Caco-2 (cell line): Measurements from ENCODE around the gene SOX18. TPM values are rescaled to one million over a fixed set of nuclear protein-coding genes. Genes with fewer than 3 reads are reported as not detected.

Experiments used
- BruUV-seq: library from RNA; stranded (reverse); fragments of 400-500 nt; replicated peaks from 2 replicates; lab custom pipeline; 2021; lab: Mats Ljungman, UMichigan
- CTCF ChIA-PET: fragments of 300-600 bp; sonication (Branson Sonifier 250); formaldehyde crosslinking; loops from one replicate; lab custom pipeline; 2022; ENCODE audit warnings: antibody characterized with exemption; lab: Charles Lee
- POLR2A ChIA-PET: fragments of 300-600 bp; sonication (Branson Sonifier 250); formaldehyde crosslinking; loops from one replicate; lab custom pipeline; 2022; ENCODE audit warnings: antibody characterized with exemption; lab: Charles Lee
- DNase-seq, 2 experiments: peaks; one replicate each; pipeline versions ENCODE4 v3.0.0 to v3.0.0-alpha.2; 2020 to 2022
- H3K27me3 ChIP-seq: replicated peaks from 2 replicates; pipeline ENCODE4 v1.6.0; 2011; ENCODE audit warnings: low read length; ENCODE audit not compliant: control insufficient read depth, insufficient read depth
- H3K36me3 ChIP-seq: 2 replicates; pipeline ENCODE4 v1.5.1; 2011; ENCODE audit warnings: low read length; ENCODE audit not compliant: control insufficient read depth, insufficient read depth
- H3K4me1 ChIP-seq: fragments of 250-450 bp; sonication (Bioruptor Pico); 2 replicates; pipeline ENCODE4 v1.5.1; 2020; ENCODE audit warnings: mild to moderate bottlenecking
- H3K4me3 ChIP-seq: 2 replicates; pipeline ENCODE4 v1.5.1; 2011; ENCODE audit warnings: low read depth, mild to moderate bottlenecking, control low read depth, low read length
- H3K9me3 ChIP-seq: fragments of 250-450 bp; sonication (Bioruptor Pico); 2 replicates; pipeline ENCODE4 v1.5.1; 2020; ENCODE audit warnings: mild to moderate bottlenecking, moderate library complexity
- H3K27ac Mint-ChIP-seq: one replicate; pipeline ENCODE4 v1.8.0; 2022; ENCODE audit warnings: mixed read lengths; ENCODE audit not compliant: unreplicated experiment
- H3K27me3 Mint-ChIP-seq: one replicate; pipeline ENCODE4 v1.8.0; 2022; ENCODE audit warnings: mixed read lengths; ENCODE audit not compliant: insufficient read depth, unreplicated experiment
- H3K36me3 Mint-ChIP-seq: one replicate; pipeline ENCODE4 v1.8.0; 2022; ENCODE audit warnings: mild to moderate bottlenecking, mixed read lengths; ENCODE audit not compliant: insufficient read depth, unreplicated experiment
- H3K4me1 Mint-ChIP-seq: one replicate; pipeline ENCODE4 v1.8.0; 2022; ENCODE audit warnings: low read depth, mixed read lengths; ENCODE audit not compliant: unreplicated experiment
- H3K4me3 Mint-ChIP-seq: one replicate; pipeline ENCODE4 v1.8.0; 2022; ENCODE audit warnings: mild to moderate bottlenecking, moderate library complexity, mixed read lengths; ENCODE audit not compliant: unreplicated experiment
- H3K9me3 Mint-ChIP-seq: one replicate; pipeline ENCODE4 v1.8.0; 2022; ENCODE audit warnings: mixed read lengths; ENCODE audit not compliant: unreplicated experiment
- CTCF ChIP-seq, 2 experiments: fragments of 200-600 bp in 1 of 2; IDR thresholded peaks; 1 replicate in 1 of 2; 2 replicates in 1 of 2; pipeline versions ENCODE4 v1.5.1 to v1.8.0; 2011 to 2022; ENCODE audit warnings: antibody characterized with exemption in 1 of 2, control low read depth in 1 of 2, inconsistent platforms in 1 of 2, low read depth in 1 of 2, low read length in 1 of 2, mild to moderate bottlenecking in 1 of 2, moderate library complexity in 1 of 2; ENCODE audit not compliant: insufficient read depth in 1 of 2, severe bottlenecking in 1 of 2, unreplicated experiment in 1 of 2
- intact Hi-C: fragments of 100-400 bp; cut with micrococcal nuclease; formaldehyde crosslinking; loops from one replicate; pipeline ENCODE4 v1.10.0; 2022; ENCODE audit not compliant: unreplicated experiment
- total RNA-seq: library from RNA; stranded (reverse); gene quantifications from 2 replicates; pipeline ENCODE4 v1.2.3, GENCODE V29; 2022

The SOX18 gene
- total RNA-seq, 1 experiment from 2014 or later = 0.84 TPM

DNA sequence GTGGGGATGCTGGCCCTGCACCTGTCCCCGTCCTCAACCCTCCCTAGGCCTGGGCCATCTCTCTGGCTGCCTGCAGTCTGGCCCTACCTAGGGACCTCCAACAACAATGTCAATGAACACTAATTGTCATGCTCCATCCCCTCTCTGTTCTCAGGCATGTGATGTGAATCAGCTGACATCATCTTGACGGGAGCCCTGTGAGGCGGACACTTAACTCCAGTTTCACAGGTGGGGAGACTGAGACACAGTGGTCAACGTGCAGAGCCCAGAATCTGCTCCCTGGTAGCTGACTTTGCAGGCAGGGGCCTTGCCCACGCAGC lies 12.8 kb upstream of the SOX18 start:
- H3K4me1 ChIP-seq = peaks cover 28% of the 10 kb centered on the region
- no peaks in the 10 kb centered on the region for H3K27me3 ChIP-seq
- DNase-seq = no peak
- peak overlapping the region; percentile 74 for H3K4me3 ChIP-seq
- TF ChIP-seq CTCF (IDR thresholded peaks at IDR 0.05; ENCODE audit: insufficient read depth in 1 of 2, low read depth in 1 of 2, low read length in 1 of 2, severe bottlenecking in 1 of 2, unreplicated experiment in 1 of 2) = no peak
- intact Hi-C loops = loop anchor here (2.0 to 10.0 kb wide), 3 partner anchors 17 to 167 kb away; partner anchors contain the start of genes DNAJC5, PRPF6 and RGS19
- Mint-ChIP-seq H3K36me3 (no peaks in the 10 kb centered on the region), H3K4me3 (peak overlapping the region; percentile 81), H3K9me3 (no peaks in the 10 kb centered on the region), H3K27ac (peak overlapping the region; percentile 16), H3K27me3 (no peaks in the 10 kb centered on the region), H3K4me1 (peaks cover 28% of the 10 kb centered on the region)
- CTCF ChIA-PET = interaction anchor here (0.9 to 6.2 kb wide), 16 partner anchors 8 to 525 kb away, joined by 3 to 101 read pairs (median 6); partner anchors contain the start of genes C20orf204, LKAAEAR1, OPRL1 and PRPF6
- no peaks in the 10 kb centered on the region for H3K36me3 ChIP-seq
- TSS peak; percentile 93 for BruUV-seq
- POLR2A ChIA-PET = interaction anchor here (0.6 to 1.9 kb wide), 11 partner anchors 10 to 541 kb away, joined by 3 to 11 read pairs (median 6); partner anchors contain the start of genes OPRL1, PPDPF, RGS19 and SAMD10
- H3K9me3 ChIP-seq = no peaks in the 10 kb centered on the region

DNA sequence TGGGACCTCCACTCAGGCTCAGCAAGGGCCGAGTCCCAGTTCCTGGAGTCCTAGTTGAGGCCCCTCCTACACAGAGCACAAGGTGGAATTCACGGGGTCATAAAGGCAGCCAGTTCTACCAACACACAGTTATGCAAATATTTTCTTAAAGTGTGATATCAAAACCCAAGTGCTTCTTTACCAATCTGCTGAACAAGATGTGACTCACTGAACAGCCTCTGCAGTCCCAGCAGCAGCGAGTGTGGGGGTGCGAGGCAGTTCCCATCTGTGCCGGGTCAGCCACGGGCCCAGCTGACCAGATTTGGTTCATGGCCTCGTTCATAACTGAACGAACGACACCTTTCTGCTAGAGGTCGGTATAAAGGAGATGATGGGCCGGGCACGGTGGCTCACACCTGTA lies 9.1 kb upstream of the SOX18 start:
- no peak for TF ChIP-seq CTCF (IDR thresholded peaks at IDR 0.05; ENCODE audit: insufficient read depth in 1 of 2, low read depth in 1 of 2, low read length in 1 of 2, severe bottlenecking in 1 of 2, unreplicated experiment in 1 of 2)
- CTCF ChIA-PET = interaction anchor here (0.6 to 6.2 kb wide), 3 partner anchors 20 to 78 kb away, joined by 3 to 101 read pairs (median 10); partner anchors contain the start of gene C20orf204
- BruUV-seq = no TSS peak
- intact Hi-C loops = no loop called here
- H3K4me1 Mint-ChIP-seq = peaks cover 9% of the 10 kb centered on the region
- Histone ChIP-seq H3K4me3 (no peak overlapping the region), H3K27me3 (no peaks in the 10 kb centered on the region), H3K4me1 (peaks cover 21% of the 10 kb centered on the region), H3K9me3 (no peaks in the 10 kb centered on the region), H3K36me3 (no peaks in the 10 kb centered on the region)
- POLR2A ChIA-PET = no interaction called here
- H3K27me3 Mint-ChIP-seq = no peaks in the 10 kb centered on the region
- H3K9me3 Mint-ChIP-seq = no peaks in the 10 kb centered on the region
- peaks cover 6% of the 10 kb centered on the region for H3K36me3 Mint-ChIP-seq
- no peak overlapping the region for H3K4me3 Mint-ChIP-seq
- H3K27ac Mint-ChIP-seq = no peak overlapping the region
- no peak for DNase-seq

GRCh38 chr20:64057628-64058498 lies 8.4 kb upstream of the SOX18 start:
- ChIA-PET CTCF (interaction anchor here (0.6 to 6.2 kb wide), 8 partner anchors 9 to 520 kb away, joined by 3 to 101 read pairs (median 4); partner anchors contain the start of genes C20orf204, PRPF6, SAMD10 and TPD52L2), POLR2A (interaction anchor here (1.0 kb wide), 1 partner anchor 18 kb away, joined by 4 read pairs; no protein-coding TSS in a partner anchor)
- Mint-ChIP-seq H3K27me3 (no peaks in the 10 kb centered on the region), H3K36me3 (peaks cover 6% of the 10 kb centered on the region), H3K4me3 (no peak overlapping the region), H3K27ac (no peak overlapping the region), H3K9me3 (no peaks in the 10 kb centered on the region), H3K4me1 (peaks cover 7% of the 10 kb centered on the region)
- peak; percentile 94 to 98 for DNase-seq
- H3K4me3 ChIP-seq = no peak overlapping the region
- intact Hi-C loops = loop anchor here (1.0 to 2.0 kb wide), 3 partner anchors 19 to 79 kb away; partner anchors contain the start of gene SAMD10
- H3K36me3 ChIP-seq = no peaks in the 10 kb centered on the region
- BruUV-seq = no TSS peak
- TF ChIP-seq CTCF (IDR thresholded peaks at IDR 0.05; ENCODE audit: insufficient read depth in 1 of 2, low read depth in 1 of 2, low read length in 1 of 2, severe bottlenecking in 1 of 2, unreplicated experiment in 1 of 2) = peak; percentile 99
- no peaks in the 10 kb centered on the region for H3K27me3 ChIP-seq
- peaks cover 20% of the 10 kb centered on the region for H3K4me1 ChIP-seq
- H3K9me3 ChIP-seq = no peaks in the 10 kb centered on the region
